Measurements from ENCODE around the gene C16orf87.

Gene C16orf87

DNA sequence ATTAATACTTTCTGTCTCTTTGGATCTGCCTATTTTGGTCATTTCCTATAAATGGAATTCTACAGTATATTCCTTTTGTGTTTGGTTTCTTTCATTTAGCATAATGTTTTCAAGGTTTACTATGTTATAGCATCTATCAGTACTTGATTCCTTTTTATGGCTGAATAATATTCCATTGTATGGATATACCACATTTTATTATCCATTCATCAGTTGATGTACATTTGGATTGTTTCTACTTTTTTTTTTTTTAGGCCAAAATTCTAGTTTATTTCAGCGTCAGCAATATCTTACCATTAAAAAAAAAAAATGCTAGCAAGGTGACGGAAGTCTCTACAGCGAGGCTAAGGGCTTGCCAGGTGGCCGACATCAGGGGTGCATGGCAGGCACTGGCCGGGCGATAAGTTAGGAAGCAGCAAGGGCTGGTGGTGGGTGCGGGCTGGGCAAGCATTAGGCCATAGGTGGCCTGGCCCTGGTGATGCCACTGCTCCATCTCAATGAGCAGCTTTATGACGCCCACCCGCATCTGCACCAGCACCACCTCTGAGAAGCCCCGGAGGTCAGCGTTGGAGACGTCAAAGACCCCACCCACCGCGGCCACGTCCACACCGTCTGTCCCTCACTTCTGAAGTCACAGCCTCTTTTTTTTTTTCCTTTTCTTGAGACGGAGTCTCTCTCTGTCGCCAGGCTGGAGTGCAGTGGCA, 11.4 kb upstream of the C16orf87 start:
- no peak for TF ChIP-seq YY1 (IDR thresholded peaks at IDR 0.05; ENCODE audit: insufficient read depth, insufficient read length)
- no peak for TF ChIP-seq ZNF274 (IDR thresholded peaks at IDR 0.05; ENCODE audit: low read depth, low read length)
- TF ChIP-seq SUZ12 (IDR thresholded peaks at IDR 0.05; ENCODE audit: extremely low read depth, insufficient read depth, insufficient read length) = no peak
- H3K27me3 ChIP-seq (ENCODE audit: insufficient read depth, insufficient read length) = no peaks in the 10 kb centered on the region
- no peak overlapping the region for H3K9ac ChIP-seq (ENCODE audit: insufficient read length, low read depth)
- peaks cover 2% of the 10 kb centered on the region for H3K4me1 ChIP-seq (ENCODE audit: insufficient read depth, insufficient read length)
- DNase-seq (ENCODE audit: low read depth, low spot score) = no peak
- H3K36me3 ChIP-seq (ENCODE audit: insufficient read depth, insufficient read length, low read length) = no peaks in the 10 kb centered on the region
- H3K9me3 ChIP-seq (ENCODE audit: insufficient read depth, low read length) = peaks cover 9% of the 10 kb centered on the region
- H3K4me3 ChIP-seq (ENCODE audit: insufficient read length, low read depth) = no peak overlapping the region

DNA sequence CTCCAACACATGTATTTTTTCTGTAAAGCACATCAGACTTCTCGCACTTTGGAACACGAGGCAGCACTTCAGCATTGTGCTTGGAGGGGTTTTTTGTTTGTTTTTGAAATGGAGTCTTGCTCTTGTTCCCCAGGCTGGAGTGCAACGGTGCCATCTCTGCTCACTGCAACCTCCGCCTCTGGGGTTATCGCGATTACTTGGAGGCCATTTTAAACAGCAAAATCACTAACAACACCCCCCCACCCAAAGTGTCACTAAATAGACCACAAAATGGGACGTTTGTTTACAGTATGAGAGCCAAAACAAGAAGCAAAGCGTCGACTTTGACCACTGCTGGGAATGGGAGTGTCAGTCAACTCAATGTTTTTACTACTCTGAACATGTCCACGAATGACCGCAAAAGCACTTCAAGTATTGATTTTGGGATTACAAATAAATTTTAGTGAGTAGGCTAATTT, 9.0 kb upstream of the C16orf87 start:
- Histone ChIP-seq H3K9me3 (ENCODE audit: insufficient read depth, low read length) (peaks cover 9% of the 10 kb centered on the region), H3K9ac (ENCODE audit: insufficient read length, low read depth) (no peak overlapping the region), H3K4me3 (ENCODE audit: insufficient read length, low read depth) (no peak overlapping the region), H3K27me3 (ENCODE audit: insufficient read depth, insufficient read length) (no peaks in the 10 kb centered on the region), H3K4me1 (ENCODE audit: insufficient read depth, insufficient read length) (peaks cover 2% of the 10 kb centered on the region), H3K36me3 (ENCODE audit: insufficient read depth, insufficient read length, low read length) (no peaks in the 10 kb centered on the region)
- TF ChIP-seq ZNF274 (IDR thresholded peaks at IDR 0.05; ENCODE audit: low read depth, low read length) (no peak), SUZ12 (IDR thresholded peaks at IDR 0.05; ENCODE audit: extremely low read depth, insufficient read depth, insufficient read length) (no peak), YY1 (IDR thresholded peaks at IDR 0.05; ENCODE audit: insufficient read depth, insufficient read length) (no peak)
- no peak for DNase-seq (ENCODE audit: low read depth, low spot score)

DNA sequence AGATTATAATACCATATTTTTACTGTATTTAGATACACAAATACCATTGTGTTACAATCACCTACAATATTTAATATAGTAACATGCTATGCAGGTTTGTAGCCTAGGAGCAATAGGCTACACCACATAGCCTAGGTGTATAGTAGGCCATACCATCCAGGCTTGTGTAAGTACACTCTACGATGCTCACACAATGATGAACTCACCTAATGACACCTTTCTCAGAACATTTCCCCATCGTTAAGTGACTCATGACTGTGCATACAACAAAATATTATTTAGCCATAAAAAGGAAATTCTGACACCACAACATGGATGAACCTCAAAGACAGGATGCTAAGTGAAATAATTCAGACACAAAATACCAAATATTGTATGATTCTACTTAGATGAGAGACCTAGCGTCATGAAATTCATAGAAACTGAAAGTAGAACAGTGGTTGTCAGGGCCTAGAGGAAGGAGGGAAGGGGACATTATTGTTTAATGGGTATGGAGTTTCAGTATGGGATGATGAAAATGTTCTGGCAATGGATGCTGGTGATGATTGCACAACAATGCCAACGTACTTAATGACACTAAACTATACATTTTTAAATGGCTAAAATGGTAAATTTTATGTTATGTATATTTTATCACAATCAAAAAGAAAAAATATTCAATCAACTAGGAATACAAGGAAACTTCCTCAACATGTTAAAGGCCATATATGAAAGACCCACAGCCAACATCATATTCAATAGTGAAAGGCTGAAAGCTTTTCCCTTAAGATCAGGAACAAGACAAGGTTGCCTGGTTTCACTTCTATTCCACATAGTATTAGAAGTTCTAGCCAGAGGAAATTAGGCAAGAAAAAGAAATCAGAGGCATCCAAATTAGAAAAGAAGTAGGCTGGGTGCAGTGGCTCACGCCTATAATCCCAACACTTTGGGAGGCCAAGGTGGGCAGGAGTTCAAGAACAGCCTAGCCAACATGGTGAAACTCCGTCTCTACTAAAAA, 5.9 kb upstream of the C16orf87 start:
- Histone ChIP-seq H3K9ac (ENCODE audit: insufficient read length, low read depth) (no peak overlapping the region), H3K4me1 (ENCODE audit: insufficient read depth, insufficient read length) (no peaks in the 10 kb centered on the region)

GRCh38 chr16:46833460-46833800, 2.5 kb upstream of the C16orf87 start:
- no peak overlapping the region for H3K4me3 ChIP-seq (ENCODE audit: insufficient read length, low read depth)
- no peaks in the 10 kb centered on the region for H3K36me3 ChIP-seq (ENCODE audit: insufficient read depth, insufficient read length, low read length)
- no peak overlapping the region for H3K9ac ChIP-seq (ENCODE audit: insufficient read length, low read depth)
- no peaks in the 10 kb centered on the region for H3K27me3 ChIP-seq (ENCODE audit: insufficient read depth, insufficient read length)
- H3K9me3 ChIP-seq (ENCODE audit: insufficient read depth, low read length) = no peaks in the 10 kb centered on the region
- TF ChIP-seq SUZ12 (IDR thresholded peaks at IDR 0.05; ENCODE audit: extremely low read depth, insufficient read depth, insufficient read length) (no peak), ZNF274 (IDR thresholded peaks at IDR 0.05; ENCODE audit: low read depth, low read length) (no peak), YY1 (IDR thresholded peaks at IDR 0.05; ENCODE audit: insufficient read depth, insufficient read length) (no peak)
- no peaks in the 10 kb centered on the region for H3K4me1 ChIP-seq (ENCODE audit: insufficient read depth, insufficient read length)
- no peak for DNase-seq (ENCODE audit: low read depth, low spot score)

More for the DNA sequence above, 5.9 kb upstream of the C16orf87 start:
- Histone ChIP-seq H3K9me3 (ENCODE audit: insufficient read depth, low read length) (peaks cover 1% of the 10 kb centered on the region; the same call in 1 of the 2 replicates), H3K27me3 (ENCODE audit: insufficient read depth, insufficient read length) (no peaks in the 10 kb centered on the region), H3K4me3 (ENCODE audit: insufficient read length, low read depth) (no peak overlapping the region), H3K36me3 (ENCODE audit: insufficient read depth, insufficient read length, low read length) (no peaks in the 10 kb centered on the region)
- TF ChIP-seq YY1 (IDR thresholded peaks at IDR 0.05; ENCODE audit: insufficient read depth, insufficient read length) (no peak), ZNF274 (IDR thresholded peaks at IDR 0.05; ENCODE audit: low read depth, low read length) (no peak), SUZ12 (IDR thresholded peaks at IDR 0.05; ENCODE audit: extremely low read depth, insufficient read depth, insufficient read length) (no peak)
- no peak for DNase-seq (ENCODE audit: low read depth, low spot score)

GRCh38 chr16:46832757-46833459, 1.9 kb upstream of the C16orf87 start:
- no peaks in the 10 kb centered on the region for H3K4me1 ChIP-seq (ENCODE audit: insufficient read depth, insufficient read length)

DNA sequence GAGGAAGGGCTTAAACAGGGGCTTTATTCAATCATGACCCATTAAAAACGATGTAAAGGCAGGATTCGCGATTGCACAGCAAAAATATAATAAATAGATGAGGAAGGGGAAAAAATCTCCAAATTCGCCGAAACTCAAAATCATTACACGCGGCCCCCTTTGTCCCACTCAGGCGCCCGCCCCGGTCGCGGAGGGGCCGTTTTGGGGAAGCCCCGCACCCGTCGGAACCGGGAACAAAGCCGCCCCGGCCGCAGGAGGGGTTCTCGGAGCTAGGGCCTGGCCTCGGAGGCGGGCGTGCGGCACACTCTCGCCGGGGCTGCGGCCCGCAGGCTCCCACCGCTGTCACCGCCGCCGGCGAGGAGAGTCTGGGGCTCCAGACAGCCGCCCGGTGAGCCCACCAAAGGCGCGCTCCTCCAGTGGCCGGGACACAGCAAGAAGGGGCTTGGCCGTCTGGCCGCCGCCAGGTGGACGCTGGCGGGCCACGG, 521 bp downstream of the C16orf87 start:
- H3K9ac ChIP-seq (ENCODE audit: insufficient read length, low read depth) = peak overlapping the region; percentile 89
- peak overlapping the region; percentile 77 for H3K4me3 ChIP-seq (ENCODE audit: insufficient read length, low read depth)
- DNase-seq (ENCODE audit: low read depth, low spot score) = no peak
- no peak for TF ChIP-seq YY1 (IDR thresholded peaks at IDR 0.05; ENCODE audit: insufficient read depth, insufficient read length)
- no peaks in the 10 kb centered on the region for H3K27me3 ChIP-seq (ENCODE audit: insufficient read depth, insufficient read length)
- H3K9me3 ChIP-seq (ENCODE audit: insufficient read depth, low read length) = no peaks in the 10 kb centered on the region
- H3K4me1 ChIP-seq (ENCODE audit: insufficient read depth, insufficient read length) = no peaks in the 10 kb centered on the region
- H3K36me3 ChIP-seq (ENCODE audit: insufficient read depth, insufficient read length, low read length) = no peaks in the 10 kb centered on the region

More at GRCh38 chr16:46832757-46833459, 1.9 kb upstream of the C16orf87 start:
- no peak overlapping the region for H3K9ac ChIP-seq (ENCODE audit: insufficient read length, low read depth)
- H3K36me3 ChIP-seq (ENCODE audit: insufficient read depth, insufficient read length, low read length) = no peaks in the 10 kb centered on the region
- TF ChIP-seq ZNF274 (IDR thresholded peaks at IDR 0.05; ENCODE audit: low read depth, low read length) (no peak), YY1 (IDR thresholded peaks at IDR 0.05; ENCODE audit: insufficient read depth, insufficient read length) (no peak), SUZ12 (IDR thresholded peaks at IDR 0.05; ENCODE audit: extremely low read depth, insufficient read depth, insufficient read length) (no peak)
- DNase-seq (ENCODE audit: low read depth, low spot score) = no peak
- no peaks in the 10 kb centered on the region for H3K27me3 ChIP-seq (ENCODE audit: insufficient read depth, insufficient read length)
- no peaks in the 10 kb centered on the region for H3K9me3 ChIP-seq (ENCODE audit: insufficient read depth, low read length)
- H3K4me3 ChIP-seq (ENCODE audit: insufficient read length, low read depth) = no peak overlapping the region
